HG02973 (cell line): ENCODE measurements around the gene MAP2K4.
"Not testable (repeated sequence)": the region's sequence is repeated elsewhere in the genome, so short reads cannot be mapped to it uniquely, and the experiment has no call there.

ENCODE experiments used
- ATAC-seq: cut with Tn5 transposase; IDR thresholded peaks from one replicate; pipeline ENCODE4 v1.9.1; 2021; ENCODE audit warnings: moderate library complexity; ENCODE audit not compliant: unreplicated experiment

MAP2K4 gene

GRCh38 chr17:12020642-12021622 lies at the start of gene MAP2K4:
MAP2K4 (plus strand) TSS chr17:12020877; CDS start chr17:12020887, 10 bp downstream.
- peak; percentile 93 for ATAC-seq

- not testable (repeated sequence) for ATAC-seq
Measured at GRCh38 chr17:11972741-11973140, 47.9 kb upstream of the MAP2K4 start.

DNA sequence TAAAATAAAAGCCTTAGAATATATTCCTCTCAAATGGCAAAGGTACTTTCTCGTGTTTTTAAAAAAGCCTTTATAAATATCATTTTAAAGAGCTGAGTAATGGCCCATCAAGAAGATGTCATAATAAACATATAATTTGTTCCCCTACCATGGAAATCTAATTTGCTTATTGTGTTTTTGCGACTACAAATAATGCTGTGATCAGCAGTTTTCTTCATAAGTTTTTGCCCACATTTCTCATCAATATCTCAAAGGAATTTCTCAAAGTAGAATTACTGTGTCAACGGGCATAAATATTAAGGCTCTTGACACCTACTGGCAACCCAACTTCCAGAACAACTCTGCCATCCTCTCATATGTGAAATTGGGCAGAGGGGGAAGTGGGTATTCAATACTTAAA lies 40.9 kb upstream of the MAP2K4 start:
- ATAC-seq = no peak

DNA sequence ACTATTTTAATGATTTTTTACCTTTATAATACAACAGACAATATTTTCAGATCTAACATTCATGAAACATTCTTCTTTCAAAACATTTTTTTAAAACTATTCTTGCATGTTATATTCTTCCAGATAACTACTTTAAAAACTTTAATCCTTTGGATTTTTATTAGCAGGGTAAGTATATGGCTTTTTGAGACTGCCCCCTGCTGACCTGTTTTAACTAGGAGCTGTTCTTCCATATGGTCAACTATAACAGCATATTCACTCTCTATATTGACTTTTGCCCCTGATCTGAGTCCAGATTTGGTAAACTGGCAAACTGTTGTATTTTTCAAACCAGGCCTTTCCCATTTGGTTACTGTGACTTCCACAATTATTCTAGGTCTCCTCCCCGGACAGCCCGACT lies 39.9 kb upstream of the MAP2K4 start:
- no peak for ATAC-seq

GRCh38 chr17:11981862-11982261 lies 38.8 kb upstream of the MAP2K4 start:
- ATAC-seq = no peak

- no peak for ATAC-seq
Measured at GRCh38 chr17:11986179-11986941, 34.3 kb upstream of the MAP2K4 start.

GRCh38 chr17:11986942-11987329 lies 33.7 kb upstream of the MAP2K4 start:
- ATAC-seq = no peak

DNA sequence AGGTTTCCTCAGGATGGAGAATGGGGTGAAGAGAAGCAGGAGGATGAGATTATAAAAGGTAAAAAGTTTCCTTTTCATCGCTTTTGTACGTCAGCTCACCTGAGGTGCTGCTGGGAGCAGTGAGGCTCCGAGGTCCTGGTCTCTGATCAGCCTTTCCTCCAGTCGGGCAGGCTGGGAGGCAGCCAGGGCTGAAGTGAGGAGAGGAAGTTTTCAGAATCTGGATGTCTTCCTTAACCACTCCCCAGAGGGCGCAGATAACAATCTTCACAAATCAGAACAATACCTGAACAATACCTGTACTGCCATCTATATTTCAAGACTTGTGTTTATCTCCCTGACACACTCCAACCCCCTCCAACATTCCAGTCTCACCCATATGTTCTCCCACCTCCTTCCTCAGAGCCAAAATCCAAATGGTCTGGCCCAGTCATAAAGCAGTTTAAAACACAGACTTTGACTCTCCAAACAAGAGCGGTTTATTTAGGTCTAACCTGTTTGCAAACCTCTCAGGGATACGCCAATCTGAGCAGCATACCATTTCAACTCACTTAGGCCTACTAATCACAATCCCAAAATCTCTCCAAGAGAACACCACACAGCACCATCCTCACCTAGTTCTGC lies 30.2 kb upstream of the MAP2K4 start:
- ATAC-seq = no peak

- ATAC-seq = no peak
Measured at GRCh38 chr17:11991461-11991860, 29.2 kb upstream of the MAP2K4 start.

DNA sequence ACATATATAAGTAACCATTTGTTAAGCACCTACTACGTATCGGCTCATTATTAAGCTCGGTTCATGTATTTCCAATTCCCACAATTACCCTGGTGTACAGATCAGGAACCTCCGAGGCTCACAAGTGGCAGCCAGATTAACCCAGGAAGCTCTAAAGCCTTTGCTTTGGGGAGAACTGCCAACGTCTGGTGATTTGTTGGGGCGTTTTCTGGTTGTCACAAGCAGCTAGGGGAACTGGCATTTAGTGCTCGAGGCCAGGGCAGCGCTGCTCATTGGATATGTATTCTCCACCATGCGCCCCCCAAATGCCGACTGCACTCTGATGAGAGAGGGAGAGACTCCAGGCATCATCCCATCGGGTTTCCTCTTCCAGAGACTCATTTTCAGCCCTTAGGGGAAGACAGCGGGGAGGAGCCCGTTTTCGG lies 23.9 kb upstream of the MAP2K4 start:
- ATAC-seq = peak; percentile 36

- peak; percentile 97 for ATAC-seq
Measured at GRCh38 chr17:11997147-11997971, 23.3 kb upstream of the MAP2K4 start, which contains the start of gene ZNF18. ZNF18 (minus strand) TSS chr17:11997475; CDS start chr17:11992829, 4,646 bp downstream.

- no peak for ATAC-seq
Measured at GRCh38 chr17:11997972-11998233, 22.8 kb upstream of the MAP2K4 start.

- no peak for ATAC-seq
Measured at GRCh38 chr17:11999696-12000095, 21.0 kb upstream of the MAP2K4 start.

DNA sequence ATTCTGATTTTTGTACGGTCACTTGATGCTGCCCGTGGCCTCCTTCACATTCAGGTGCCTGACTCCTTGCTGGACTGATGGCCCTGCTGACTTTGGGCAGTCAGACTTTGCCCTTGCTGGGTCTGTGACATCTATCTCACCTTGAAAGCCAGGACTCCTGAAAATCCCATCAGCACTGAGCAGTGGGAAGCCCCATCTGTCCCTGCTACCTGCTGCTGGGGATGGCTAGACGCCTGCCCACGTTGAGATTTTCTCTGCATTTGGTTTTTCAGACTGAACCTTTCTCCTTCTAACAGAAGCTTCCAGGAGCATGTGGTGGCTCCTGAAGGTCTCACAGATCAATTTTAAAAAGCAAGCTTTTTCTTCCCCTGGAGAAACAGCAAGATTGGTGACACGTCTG lies 13.2 kb upstream of the MAP2K4 start:
- no peak for ATAC-seq

DNA sequence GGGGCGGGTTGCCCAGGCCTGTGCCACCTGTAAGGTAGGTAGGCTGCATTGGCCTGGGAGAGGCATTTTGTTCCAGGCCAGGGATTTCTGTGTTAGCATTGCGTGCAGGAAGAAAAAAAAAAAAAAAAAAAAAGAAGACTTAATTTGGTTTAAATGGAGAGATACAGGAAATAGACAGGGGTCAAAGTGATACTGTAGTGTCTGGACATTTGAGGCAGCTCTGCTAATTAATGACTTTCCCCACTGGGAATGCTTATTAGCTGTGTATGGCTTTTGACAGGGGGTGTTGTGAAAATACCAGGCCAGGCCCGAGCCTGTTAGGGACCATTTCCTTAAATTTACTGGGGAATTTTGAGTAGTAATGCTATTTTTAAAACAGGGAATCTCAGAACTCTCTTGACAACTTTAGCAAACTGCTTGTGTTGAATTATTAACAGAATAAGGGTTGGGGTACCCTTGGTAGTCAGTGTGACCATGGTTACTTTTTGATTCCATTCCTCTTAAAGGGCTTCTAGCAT lies 1.0 kb downstream of the MAP2K4 start:
- no peak for ATAC-seq

GRCh38 chr17:12022310-12022709 lies 1.6 kb downstream of the MAP2K4 start:
- no peak for ATAC-seq

DNA sequence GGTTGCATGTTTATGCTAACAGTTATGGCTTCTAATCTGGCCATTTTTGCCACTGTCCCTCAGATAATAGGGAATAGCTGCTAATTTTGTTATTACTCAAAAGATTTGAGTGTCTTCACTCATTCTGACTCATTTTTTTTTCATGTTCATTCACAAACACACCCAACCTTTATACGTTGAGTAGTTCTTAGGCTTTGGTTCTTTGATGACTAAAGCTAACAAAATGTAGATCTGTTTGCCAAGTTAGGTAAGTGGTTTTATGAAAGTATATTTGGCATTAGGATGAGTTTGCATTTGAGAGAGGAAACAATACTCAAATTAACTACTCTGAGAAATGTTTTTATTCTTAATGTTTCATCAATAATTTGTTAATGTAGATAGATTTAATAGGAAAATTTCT lies 3.6 kb downstream of the MAP2K4 start:
- ATAC-seq = no peak

GRCh38 chr17:12027658-12028057 lies 7.0 kb downstream of the MAP2K4 start:
- ATAC-seq = no peak

GRCh38 chr17:12028611-12029010 lies 7.9 kb downstream of the MAP2K4 start:
- ATAC-seq = no peak

DNA sequence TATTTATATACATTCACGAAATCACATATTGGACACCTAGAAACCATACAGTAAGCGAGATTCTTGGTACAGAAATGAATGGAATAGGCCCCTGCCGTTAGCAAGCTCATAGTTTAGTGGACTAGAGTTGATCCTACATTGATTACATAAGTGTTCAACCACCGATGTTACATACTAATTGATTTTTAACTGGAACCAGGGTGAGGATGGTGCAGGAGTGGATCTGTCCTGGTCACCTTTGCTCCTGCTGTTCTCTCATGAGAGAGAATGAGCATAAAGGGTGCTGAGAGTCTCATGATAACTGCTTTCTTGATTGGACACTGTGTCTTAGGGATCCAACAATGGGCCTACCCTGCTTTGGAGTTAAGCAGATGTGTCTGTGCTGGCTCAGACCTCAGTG lies 13.9 kb downstream of the MAP2K4 start:
- no peak for ATAC-seq
